Measurements from ENCODE around the gene PRR20D. TPM values are rescaled to one million over a fixed set of nuclear protein-coding genes. Genes with fewer than 3 reads are reported as not detected.
"Not testable (repeated sequence)": the region's sequence is repeated elsewhere in the genome, so short reads cannot be mapped to it uniquely, and the experiment has no call there.

Gene PRR20D
- total RNA-seq = not detected

DNA sequence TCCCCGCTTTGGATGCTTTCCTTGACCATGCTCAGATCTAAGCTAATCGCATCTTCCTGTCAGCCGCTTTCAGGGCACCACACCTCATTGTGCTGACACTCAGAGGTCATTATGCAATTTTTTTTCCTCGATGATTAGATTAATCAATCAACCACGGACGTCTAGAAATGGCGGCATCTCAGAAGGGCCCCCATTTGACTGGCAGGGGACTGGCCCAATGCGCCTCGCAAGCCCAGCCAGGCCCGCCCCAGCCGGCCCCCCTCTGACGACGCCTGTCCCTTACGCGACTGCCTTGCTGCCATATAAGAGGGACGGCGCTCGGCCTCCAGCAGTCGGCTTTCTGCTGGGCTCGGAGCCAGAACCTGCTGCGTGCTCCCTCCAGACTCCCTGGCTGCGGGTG is at the start of gene PRR20D:
TSS of gene PRR20D (plus strand) at position 301 of the 400 bp plus-strand sequence. CDS start 387 bp downstream, outside the sequence.
- not testable (repeated sequence) for H3K27ac ChIP-seq, H3K9me3 ChIP-seq, ATAC-seq, H3K4me3 ChIP-seq, H3K36me3 ChIP-seq, H3K4me1 ChIP-seq, H3K27me3 ChIP-seq
- no CpG with 5 or more reads among the region's 22 CpGs for WGBS, 2 donors (ENCODE audit: low coverage in 1 of 2)

- Histone ChIP-seq H3K27ac (no peak overlapping the region), H3K36me3 (no peaks in the 10 kb centered on the region), H3K9me3 (peaks cover 0 to 11% (median 0%) of the 10 kb centered on the region in 3 donors), H3K4me1 (no peaks in the 10 kb centered on the region), H3K4me3 (no peak overlapping the region), H3K27me3 (no peaks in the 10 kb centered on the region)
- TF ChIP-seq POLR2AphosphoS5 (IDR thresholded peaks at IDR 0.05) (no peak), POLR2A (IDR thresholded peaks at IDR 0.05) (no peak), EP300 (IDR thresholded peaks at IDR 0.05) (no peak)
- TF ChIP-seq, protein P1, sequence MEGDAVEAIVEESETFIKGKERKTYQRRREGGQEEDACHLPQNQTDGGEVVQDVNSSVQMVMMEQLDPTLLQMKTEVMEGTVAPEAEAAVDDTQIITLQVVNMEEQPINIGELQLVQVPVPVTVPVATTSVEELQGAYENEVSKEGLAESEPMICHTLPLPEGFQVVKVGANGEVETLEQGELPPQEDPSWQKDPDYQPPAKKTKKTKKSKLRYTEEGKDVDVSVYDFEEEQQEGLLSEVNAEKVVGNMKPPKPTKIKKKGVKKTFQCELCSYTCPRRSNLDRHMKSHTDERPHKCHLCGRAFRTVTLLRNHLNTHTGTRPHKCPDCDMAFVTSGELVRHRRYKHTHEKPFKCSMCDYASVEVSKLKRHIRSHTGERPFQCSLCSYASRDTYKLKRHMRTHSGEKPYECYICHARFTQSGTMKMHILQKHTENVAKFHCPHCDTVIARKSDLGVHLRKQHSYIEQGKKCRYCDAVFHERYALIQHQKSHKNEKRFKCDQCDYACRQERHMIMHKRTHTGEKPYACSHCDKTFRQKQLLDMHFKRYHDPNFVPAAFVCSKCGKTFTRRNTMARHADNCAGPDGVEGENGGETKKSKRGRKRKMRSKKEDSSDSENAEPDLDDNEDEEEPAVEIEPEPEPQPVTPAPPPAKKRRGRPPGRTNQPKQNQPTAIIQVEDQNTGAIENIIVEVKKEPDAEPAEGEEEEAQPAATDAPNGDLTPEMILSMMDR (IDR thresholded peaks at IDR 0.05) = no peak
- 94 to 100% methylated on average over 3 to 4 of the region's 4 CpGs for WGBS, 2 donors (ENCODE audit: low coverage in 1 of 2)
- no peak for ATAC-seq
Measured at GRCh38 chr13:57114945-57115344, 45.5 kb upstream of the PRR20D start.

DNA sequence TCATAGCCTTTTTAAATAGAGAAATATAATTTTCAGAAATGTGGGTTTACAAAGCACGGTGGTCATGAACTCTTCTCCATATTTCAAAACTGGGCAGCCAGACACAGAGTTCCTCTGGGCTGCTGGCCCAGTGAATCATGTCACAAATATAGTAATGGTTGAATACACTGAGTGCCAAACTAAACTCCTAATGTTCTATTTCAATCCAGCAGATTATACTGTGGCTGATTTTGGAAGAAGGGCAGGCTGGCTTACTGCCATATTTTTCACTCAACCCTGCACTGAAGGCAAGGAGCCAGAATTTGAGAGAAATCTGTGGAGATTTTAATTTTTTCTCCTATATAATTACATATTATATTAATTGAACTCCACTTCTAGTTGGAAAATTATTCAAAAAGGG is 36.8 kb upstream of the PRR20D start:
- Histone ChIP-seq H3K4me3 (no peak overlapping the region), H3K4me1 (peaks cover 0 to 9% (median 0%) of the 10 kb centered on the region in 3 donors), H3K27ac (peak overlapping the region in 1 of 4 donors; percentile 26), H3K27me3 (no peaks in the 10 kb centered on the region), H3K9me3 (no peaks in the 10 kb centered on the region), H3K36me3 (no peaks in the 10 kb centered on the region)
- TF ChIP-seq, protein P1 (IDR thresholded peaks at IDR 0.05) = no peak
- TF ChIP-seq POLR2AphosphoS5 (IDR thresholded peaks at IDR 0.05) = peak; percentile 27
- WGBS, 2 donors (ENCODE audit: low coverage in 1 of 2) = 0 to 13% methylated on average over 1 of the region's 1 CpG
- ATAC-seq = peak; percentile 74

DNA sequence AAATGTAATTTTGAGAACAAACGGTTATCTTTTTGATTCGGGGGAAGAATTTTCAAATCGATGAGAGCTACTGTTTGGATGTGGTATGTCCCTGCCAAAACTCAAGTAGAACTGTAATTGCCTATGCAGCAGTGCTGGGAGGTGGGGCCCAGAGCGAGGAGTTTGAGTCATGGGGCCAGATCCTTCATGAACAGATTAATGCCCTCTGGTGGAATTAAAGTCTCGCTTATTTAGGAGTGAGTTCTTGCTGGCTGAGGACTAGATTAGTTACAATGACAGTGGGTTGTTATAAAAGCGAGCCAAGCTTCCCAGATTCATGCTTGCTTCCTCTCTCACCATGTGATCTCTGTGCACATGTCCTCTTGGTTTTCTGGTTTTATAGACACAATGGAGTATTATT is 31.5 kb upstream of the PRR20D start:
- TF ChIP-seq POLR2A (IDR thresholded peaks at IDR 0.05) = no peak
- no peak for TF ChIP-seq EP300 (IDR thresholded peaks at IDR 0.05)
- TF ChIP-seq POLR2AphosphoS5 (IDR thresholded peaks at IDR 0.05) = no peak
- TF ChIP-seq, protein P1 (IDR thresholded peaks at IDR 0.05) = no peak
- no peaks in the 10 kb centered on the region for H3K9me3 ChIP-seq
- H3K4me3 ChIP-seq = no peak overlapping the region
- ATAC-seq = no peak
- H3K27ac ChIP-seq = no peak overlapping the region
- WGBS, 2 donors (ENCODE audit: low coverage in 1 of 2) = 85 to 91% methylated on average over 6 of the region's 6 CpGs
- peaks cover 0 to 2% (median 0%) of the 10 kb centered on the region in 3 donors for H3K4me1 ChIP-seq
- no peaks in the 10 kb centered on the region for H3K36me3 ChIP-seq
- no peaks in the 10 kb centered on the region for H3K27me3 ChIP-seq

DNA sequence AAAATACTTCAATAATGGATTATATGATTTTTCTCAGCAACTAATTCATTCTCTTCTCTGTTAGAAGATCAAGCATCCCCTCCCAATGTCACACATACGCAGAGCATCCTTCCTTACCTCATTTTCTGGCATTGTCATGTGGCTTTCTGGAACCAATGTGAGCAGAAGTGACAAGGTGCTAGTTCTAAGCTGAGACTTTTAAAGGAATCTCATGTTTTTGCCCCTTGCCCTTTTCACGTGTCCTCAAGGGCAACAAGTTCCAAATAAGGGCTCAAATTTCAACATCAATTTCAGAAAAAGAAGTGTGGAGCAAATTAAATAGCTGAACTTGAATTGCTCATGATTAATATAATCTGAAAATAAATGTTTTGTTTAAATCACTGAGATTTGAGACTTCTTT is 24.3 kb upstream of the PRR20D start:
- Histone ChIP-seq H3K4me3 (no peak overlapping the region), H3K36me3 (no peaks in the 10 kb centered on the region), H3K27ac (no peak overlapping the region), H3K4me1 (no peaks in the 10 kb centered on the region), H3K9me3 (no peaks in the 10 kb centered on the region), H3K27me3 (no peaks in the 10 kb centered on the region)
- TF ChIP-seq EP300 (IDR thresholded peaks at IDR 0.05) = no peak
- TF ChIP-seq POLR2A (IDR thresholded peaks at IDR 0.05) = no peak
- TF ChIP-seq POLR2AphosphoS5 (IDR thresholded peaks at IDR 0.05) = no peak
- TF ChIP-seq, protein P1 (IDR thresholded peaks at IDR 0.05) = no peak
- ATAC-seq = no peak
- WGBS, 2 donors (ENCODE audit: low coverage in 1 of 2) = 24 to 44% methylated on average over 2 of the region's 2 CpGs
